BJ (cell line): ENCODE measurements around the gene MAN2B2. TPM values are rescaled to one million over a fixed set of nuclear protein-coding genes. Genes with fewer than 3 reads are reported as not detected.

Source experiments
- CTCF ChIA-PET: fragments of 350-600 bp; formaldehyde crosslinking; extraction: SDS; loops from one replicate; lab custom pipeline; 2021; ENCODE audit warnings: antibody characterized with exemption, inconsistent platforms; lab: Yijun Ruan, JAX
- POLR2A ChIA-PET: fragments of 300-600 bp; sonication (Branson Sonifier 250); formaldehyde crosslinking; extraction: SDS; loops from one replicate; lab custom pipeline; 2021; ENCODE audit warnings: antibody characterized with exemption; lab: Charles Lee
- DNase-seq: peaks from one replicate; pipeline ENCODE4 v3.0.0-alpha.2; 2011; ENCODE audit warnings: low read depth
- H3K27me3 ChIP-seq: 2 replicates; pipeline ENCODE4 v1.6.0; 2011; ENCODE audit warnings: low read length; ENCODE audit not compliant: control insufficient read depth, insufficient read depth
- H3K36me3 ChIP-seq: 2 replicates; pipeline ENCODE4 v1.5.1; 2011; ENCODE audit warnings: low read length; ENCODE audit not compliant: control insufficient read depth, insufficient read depth
- H3K4me3 ChIP-seq: 2 replicates; pipeline ENCODE4 v1.5.1; 2011; ENCODE audit warnings: low read depth, mild to moderate bottlenecking, control low read depth, low read length
- CTCF ChIP-seq: IDR thresholded peaks from 2 replicates; pipeline ENCODE4 v1.5.1; 2011; ENCODE audit warnings: low read depth, mild to moderate bottlenecking, control low read depth, inconsistent platforms, low read length, moderate library complexity; ENCODE audit not compliant: insufficient read depth
- polyA plus RNA-seq: library from polyadenylated mRNA; depleted of rRNA; stranded (reverse); fragments of >200 nt; gene quantifications from 2 replicates; pipeline ENCODE4 v1.2.3, GENCODE V29; 2011

The MAN2B2 gene
- polyA plus RNA-seq, 1 experiment, result 43.5 TPM

GRCh38 chr4:6548882-6549230 is 26.1 kb upstream of the MAN2B2 start:
- ChIA-PET POLR2A (no interaction called here), CTCF (interaction anchor here (0.6 to 4.9 kb wide), 3 partner anchors 11 to 398 kb away, joined by 4 to 28 read pairs (median 17); no protein-coding TSS in a partner anchor)
- Histone ChIP-seq H3K4me3 (no peak overlapping the region), H3K36me3 (no peaks in the 10 kb centered on the region), H3K27me3 (peaks cover 5% of the 10 kb centered on the region)
- no peak for TF ChIP-seq CTCF
- no peak for DNase-seq

DNA sequence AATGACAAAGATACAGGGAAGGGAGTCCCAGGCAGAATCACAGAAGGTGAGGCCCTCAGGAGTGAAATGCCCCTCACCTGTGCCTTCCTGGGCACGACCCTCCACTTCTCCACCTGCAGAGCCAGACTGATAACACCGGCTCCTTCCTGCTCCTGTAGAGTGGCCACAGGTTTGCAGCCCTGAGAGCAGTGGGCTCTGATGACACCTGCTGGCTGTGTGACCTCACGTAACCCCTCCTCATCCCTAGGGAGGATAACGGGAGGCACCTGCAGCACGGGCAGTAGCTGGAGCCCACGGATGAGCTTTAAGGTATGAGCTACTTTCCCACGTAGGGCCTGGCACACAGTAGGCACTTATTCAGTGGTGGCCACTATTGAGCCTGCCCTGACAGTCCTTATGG is 25.5 kb upstream of the MAN2B2 start:
- ChIA-PET POLR2A (no interaction called here), CTCF (interaction anchor here (0.6 to 4.9 kb wide), 5 partner anchors 10 to 399 kb away, joined by 3 to 28 read pairs (median 4); no protein-coding TSS in a partner anchor)
- DNase-seq, result no peak
- TF ChIP-seq CTCF, result no peak
- Histone ChIP-seq H3K36me3 (no peaks in the 10 kb centered on the region), H3K4me3 (no peak overlapping the region), H3K27me3 (peaks cover 5% of the 10 kb centered on the region)

DNA sequence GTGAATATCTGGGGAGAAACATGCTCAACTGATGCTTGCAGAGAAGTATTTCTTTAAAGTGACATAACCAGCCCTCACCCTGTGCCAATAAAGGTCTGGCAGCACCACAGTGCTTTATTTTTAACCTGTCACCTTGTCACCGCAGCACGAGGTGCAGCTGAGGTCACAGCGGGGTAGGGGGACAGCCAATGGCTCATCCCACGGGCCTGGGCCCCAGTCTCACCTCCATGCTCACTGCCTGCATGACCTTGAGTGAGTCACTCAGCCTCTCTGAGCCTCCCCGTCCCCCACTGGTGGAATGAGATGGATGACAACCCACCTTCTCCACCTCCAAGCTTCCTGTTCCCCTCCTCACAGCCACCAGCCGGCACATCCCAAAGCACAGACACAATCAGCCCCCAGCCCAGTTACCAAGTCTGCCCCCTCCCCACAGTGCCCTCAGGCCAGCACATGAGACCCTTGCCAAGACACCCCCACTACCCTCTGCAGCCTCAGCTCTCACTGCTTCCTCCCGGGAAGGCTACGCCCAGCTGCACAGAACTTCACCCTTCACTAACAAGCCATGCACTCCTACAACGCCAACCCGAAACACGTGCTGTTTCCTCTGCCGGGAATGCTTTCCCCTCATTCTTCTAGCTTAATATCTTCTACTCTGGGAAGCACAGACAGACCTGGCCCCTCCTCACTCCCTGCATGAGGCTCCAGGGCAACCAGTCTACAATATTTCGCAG is 24.9 kb upstream of the MAN2B2 start:
- H3K4me3 ChIP-seq, result no peak overlapping the region
- CTCF ChIA-PET, result interaction anchor here (0.9 to 1.3 kb wide), 3 partner anchors 220 to 299 kb away, joined by 3 to 4 read pairs (median 3); no protein-coding TSS in a partner anchor
- no peak for DNase-seq

DNA sequence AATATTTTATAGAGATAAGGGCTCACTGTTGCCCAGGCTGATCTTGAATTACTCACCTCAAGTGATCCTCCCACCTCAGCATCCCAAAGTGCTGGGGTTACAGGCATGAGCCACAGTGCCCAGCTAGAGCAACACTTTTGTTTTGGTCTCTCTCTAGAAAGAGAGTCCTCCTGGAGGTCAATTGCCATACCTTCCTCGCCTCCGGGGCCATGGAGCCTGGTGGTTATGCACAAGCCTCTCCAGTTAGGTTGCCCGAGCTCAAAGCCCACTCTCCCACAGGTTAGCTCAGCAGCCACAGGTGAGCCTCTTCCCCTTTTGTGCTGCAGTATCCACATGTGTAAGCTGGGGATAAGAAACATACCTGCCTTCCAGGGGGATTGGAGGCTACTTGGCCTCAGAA is 24.2 kb upstream of the MAN2B2 start:
- ChIA-PET POLR2A (no interaction called here), CTCF (interaction anchor here (0.9 kb wide), 1 partner anchor 221 kb away, joined by 3 read pairs; no protein-coding TSS in a partner anchor)
- TF ChIP-seq CTCF, result no peak
- no peak for DNase-seq
- no peaks in the 10 kb centered on the region for H3K36me3 ChIP-seq
- H3K27me3 ChIP-seq, result peaks cover 4% of the 10 kb centered on the region
- H3K4me3 ChIP-seq, result no peak overlapping the region

More for the DNA sequence above, 24.9 kb upstream of the MAN2B2 start:
- Histone ChIP-seq H3K27me3 (peaks cover 5% of the 10 kb centered on the region), H3K36me3 (no peaks in the 10 kb centered on the region)
- POLR2A ChIA-PET, result no interaction called here
- no peak for TF ChIP-seq CTCF

DNA sequence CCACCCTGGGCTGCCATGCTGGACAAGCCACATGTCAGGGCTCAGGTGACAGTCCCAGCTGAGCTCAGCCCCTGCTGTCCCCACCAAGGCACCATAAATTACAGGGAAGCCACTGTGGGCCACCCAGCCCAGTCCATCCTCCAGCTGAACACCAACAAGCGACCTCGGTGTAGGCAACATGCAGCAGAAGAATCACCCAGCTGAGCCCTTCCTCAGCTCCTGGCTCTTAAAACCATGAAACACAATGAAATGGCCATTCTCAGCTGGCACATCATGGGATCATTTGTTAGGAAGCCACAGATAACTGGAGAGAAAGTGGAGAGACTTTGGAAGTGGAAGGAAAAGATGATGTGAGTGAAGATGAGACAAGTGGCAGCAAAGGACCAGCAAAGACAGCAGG is 23.3 kb upstream of the MAN2B2 start:
- Histone ChIP-seq H3K36me3 (no peaks in the 10 kb centered on the region), H3K4me3 (no peak overlapping the region), H3K27me3 (peaks cover 7% of the 10 kb centered on the region)
- ChIA-PET CTCF (no interaction called here), POLR2A (no interaction called here)
- TF ChIP-seq CTCF, result no peak
- DNase-seq, result no peak
